Nephron progenitor cell (in vitro differentiated cells): ENCODE results near the gene DIPK1B.

ENCODE experiments used
- DNase-seq: peaks from one replicate; pipeline ENCODE4 v3.0.0; 2021
- H3K27ac Mint-ChIP-seq: 2 replicates; pipeline ENCODE4 v1.8.0; 2021; ENCODE audit warnings: mild to moderate bottlenecking, moderate library complexity, mixed read lengths
- H3K27me3 Mint-ChIP-seq: 2 replicates; pipeline ENCODE4 v1.8.0; 2021; ENCODE audit warnings: mild to moderate bottlenecking, low read depth, mixed read lengths; ENCODE audit not compliant: poor library complexity
- H3K36me3 Mint-ChIP-seq: 2 replicates; pipeline ENCODE4 v1.8.0; 2021; ENCODE audit warnings: low read depth, mixed read lengths
- H3K4me1 Mint-ChIP-seq: 2 replicates; pipeline ENCODE4 v1.8.0; 2021; ENCODE audit warnings: mixed read lengths
- H3K4me3 Mint-ChIP-seq: 2 replicates; pipeline ENCODE4 v1.8.0; 2021; ENCODE audit warnings: mild to moderate bottlenecking, moderate library complexity, mixed read lengths
- H3K9me3 Mint-ChIP-seq: 2 replicates; pipeline ENCODE4 v1.8.0; 2021; ENCODE audit warnings: mild to moderate bottlenecking, moderate library complexity, mixed read lengths
- TF ChIP-seq, protein P1 (sequence below): fragments of 200-600 bp; sonication (generic); IDR thresholded peaks from 2 replicates; pipeline ENCODE4 v1.5.0; 2021; ENCODE audit warnings: antibody characterized with exemption

The DIPK1B gene

DNA sequence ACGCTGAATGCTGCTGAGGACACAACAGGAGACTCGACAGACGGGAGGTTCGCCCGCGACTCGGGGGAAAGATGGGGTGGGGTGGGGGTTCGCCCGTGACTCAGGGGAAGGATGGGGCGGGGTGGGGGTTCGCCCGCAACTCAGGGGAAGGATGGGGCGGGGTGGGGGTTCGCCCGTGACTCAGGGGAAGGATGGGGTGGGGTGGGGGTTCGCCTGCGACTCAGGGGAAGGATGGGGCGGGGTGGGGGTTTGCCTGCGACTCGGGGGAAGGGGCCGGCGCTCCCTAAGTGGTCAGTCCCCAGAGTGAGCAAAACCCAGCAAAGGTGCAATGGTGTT is 33.8 kb downstream of the DIPK1B start:
- Mint-ChIP-seq H3K36me3 (no peaks in the 10 kb centered on the region), H3K27me3 (peaks cover 11% of the 10 kb centered on the region), H3K9me3 (peaks cover 7% of the 10 kb centered on the region), H3K4me1 (peaks cover 11% of the 10 kb centered on the region), H3K4me3 (no peak overlapping the region), H3K27ac (no peak overlapping the region)
- no peak for DNase-seq
- TF ChIP-seq, protein P1, sequence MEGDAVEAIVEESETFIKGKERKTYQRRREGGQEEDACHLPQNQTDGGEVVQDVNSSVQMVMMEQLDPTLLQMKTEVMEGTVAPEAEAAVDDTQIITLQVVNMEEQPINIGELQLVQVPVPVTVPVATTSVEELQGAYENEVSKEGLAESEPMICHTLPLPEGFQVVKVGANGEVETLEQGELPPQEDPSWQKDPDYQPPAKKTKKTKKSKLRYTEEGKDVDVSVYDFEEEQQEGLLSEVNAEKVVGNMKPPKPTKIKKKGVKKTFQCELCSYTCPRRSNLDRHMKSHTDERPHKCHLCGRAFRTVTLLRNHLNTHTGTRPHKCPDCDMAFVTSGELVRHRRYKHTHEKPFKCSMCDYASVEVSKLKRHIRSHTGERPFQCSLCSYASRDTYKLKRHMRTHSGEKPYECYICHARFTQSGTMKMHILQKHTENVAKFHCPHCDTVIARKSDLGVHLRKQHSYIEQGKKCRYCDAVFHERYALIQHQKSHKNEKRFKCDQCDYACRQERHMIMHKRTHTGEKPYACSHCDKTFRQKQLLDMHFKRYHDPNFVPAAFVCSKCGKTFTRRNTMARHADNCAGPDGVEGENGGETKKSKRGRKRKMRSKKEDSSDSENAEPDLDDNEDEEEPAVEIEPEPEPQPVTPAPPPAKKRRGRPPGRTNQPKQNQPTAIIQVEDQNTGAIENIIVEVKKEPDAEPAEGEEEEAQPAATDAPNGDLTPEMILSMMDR: no peak

DNA sequence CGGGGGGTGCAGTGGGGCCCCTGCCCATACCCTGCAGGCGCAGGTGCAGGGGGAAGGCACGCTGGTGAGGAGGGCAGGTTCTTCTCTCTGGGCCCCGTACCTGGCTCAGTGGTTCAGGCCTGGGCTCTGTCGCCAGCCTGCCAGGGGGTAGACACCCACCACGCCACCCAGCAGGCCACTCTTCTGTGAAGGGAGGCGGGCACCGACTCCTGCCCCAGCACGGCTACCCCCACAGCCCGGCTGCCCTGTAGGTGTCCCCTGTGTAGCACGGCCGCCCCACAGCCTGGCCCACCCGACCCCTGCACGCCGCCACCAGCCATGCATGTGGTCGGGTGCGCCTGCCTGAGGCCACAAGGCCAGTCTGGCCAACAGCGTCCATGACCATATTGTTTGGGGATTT is 34.2 kb downstream of the DIPK1B start:
- TF ChIP-seq, protein P1: no peak
- Mint-ChIP-seq H3K36me3 (no peaks in the 10 kb centered on the region), H3K27ac (no peak overlapping the region), H3K4me3 (no peak overlapping the region), H3K9me3 (peaks cover 12% of the 10 kb centered on the region), H3K27me3 (peaks cover 14% of the 10 kb centered on the region), H3K4me1 (peaks cover 6% of the 10 kb centered on the region)
- DNase-seq: no peak

DNA sequence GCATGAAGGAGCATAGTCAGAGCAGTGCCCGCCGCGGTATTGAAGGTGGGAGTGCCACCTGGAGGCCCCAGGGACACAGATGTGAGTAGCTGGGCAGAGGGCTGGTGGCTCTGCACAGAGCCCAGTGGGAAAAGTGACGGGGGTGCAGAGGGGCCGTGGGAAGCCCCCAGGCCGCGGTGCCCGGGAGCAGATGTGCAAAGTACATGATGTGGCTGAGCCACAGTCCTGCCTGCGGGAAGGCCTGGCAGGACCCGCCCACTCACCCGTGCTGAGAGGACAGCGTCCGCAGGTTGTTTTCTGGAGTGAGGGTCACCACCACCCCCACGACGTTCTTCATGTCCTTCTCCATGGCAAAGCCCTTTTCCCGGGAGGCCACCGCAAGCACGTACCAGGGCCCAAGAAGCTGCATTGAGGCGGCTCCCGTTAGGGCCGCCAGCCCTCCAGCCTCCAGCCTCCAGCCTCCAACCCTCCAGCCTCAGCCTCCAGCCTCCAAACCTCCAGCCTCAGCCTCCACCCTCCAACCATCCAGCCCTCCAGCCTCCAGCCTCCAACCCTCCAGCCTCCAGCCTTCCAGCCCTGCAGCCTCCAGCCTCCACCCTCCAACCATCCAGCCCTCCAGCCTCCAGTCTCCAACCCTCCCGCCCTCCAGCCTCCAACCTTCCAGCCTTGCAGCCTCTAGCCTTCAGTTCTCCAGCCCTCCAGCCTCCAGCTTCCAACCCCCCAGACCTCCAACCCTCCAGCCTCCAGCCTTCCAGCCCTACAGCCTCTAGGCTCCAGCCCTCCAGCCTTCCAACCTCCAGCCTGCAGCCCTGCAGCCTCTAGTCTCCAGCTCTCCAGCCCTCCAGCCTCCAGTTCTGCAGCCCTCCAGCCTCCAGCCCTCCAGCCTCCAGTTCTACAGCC is 35.0 kb downstream of the DIPK1B start:
- Mint-ChIP-seq H3K4me3 (no peak overlapping the region), H3K4me1 (peaks cover 6% of the 10 kb centered on the region), H3K27me3 (peaks cover 20% of the 10 kb centered on the region), H3K36me3 (peaks cover 2% of the 10 kb centered on the region), H3K9me3 (peaks cover 20% of the 10 kb centered on the region), H3K27ac (no peak overlapping the region)
- DNase-seq: no peak
- TF ChIP-seq, protein P1: no peak

DNA sequence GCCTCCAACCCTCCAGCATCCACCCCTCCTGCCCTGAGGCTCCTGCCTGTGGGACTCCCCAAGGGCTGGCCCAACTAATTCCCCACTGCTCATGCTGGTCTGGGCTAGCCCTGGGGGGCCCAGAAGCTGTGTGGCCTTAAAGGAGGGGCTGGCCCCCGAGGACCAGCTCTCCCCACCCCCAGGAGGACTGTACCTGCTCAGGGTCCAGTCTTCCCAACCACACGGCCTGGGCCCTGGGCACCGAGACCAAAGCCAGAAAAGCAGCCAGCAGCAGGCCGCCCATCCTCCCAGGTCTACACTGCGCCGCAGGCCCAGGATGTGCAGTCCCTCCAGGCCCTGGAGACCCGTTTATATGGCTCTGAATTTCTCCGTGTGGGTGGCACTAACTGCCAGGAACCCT is 35.8 kb downstream of the DIPK1B start, which contains the start of gene LCN6:
LCN6 (minus strand) TSS at position 325 of the 400 bp plus-strand sequence; CDS start at position 283, 42 bp downstream.
- peaks cover 26% of the 10 kb centered on the region for H3K9me3 Mint-ChIP-seq
- no peak within 1 kb of the TSS for H3K4me3 Mint-ChIP-seq
- peaks cover 7% of the 10 kb centered on the region for H3K36me3 Mint-ChIP-seq

DNA sequence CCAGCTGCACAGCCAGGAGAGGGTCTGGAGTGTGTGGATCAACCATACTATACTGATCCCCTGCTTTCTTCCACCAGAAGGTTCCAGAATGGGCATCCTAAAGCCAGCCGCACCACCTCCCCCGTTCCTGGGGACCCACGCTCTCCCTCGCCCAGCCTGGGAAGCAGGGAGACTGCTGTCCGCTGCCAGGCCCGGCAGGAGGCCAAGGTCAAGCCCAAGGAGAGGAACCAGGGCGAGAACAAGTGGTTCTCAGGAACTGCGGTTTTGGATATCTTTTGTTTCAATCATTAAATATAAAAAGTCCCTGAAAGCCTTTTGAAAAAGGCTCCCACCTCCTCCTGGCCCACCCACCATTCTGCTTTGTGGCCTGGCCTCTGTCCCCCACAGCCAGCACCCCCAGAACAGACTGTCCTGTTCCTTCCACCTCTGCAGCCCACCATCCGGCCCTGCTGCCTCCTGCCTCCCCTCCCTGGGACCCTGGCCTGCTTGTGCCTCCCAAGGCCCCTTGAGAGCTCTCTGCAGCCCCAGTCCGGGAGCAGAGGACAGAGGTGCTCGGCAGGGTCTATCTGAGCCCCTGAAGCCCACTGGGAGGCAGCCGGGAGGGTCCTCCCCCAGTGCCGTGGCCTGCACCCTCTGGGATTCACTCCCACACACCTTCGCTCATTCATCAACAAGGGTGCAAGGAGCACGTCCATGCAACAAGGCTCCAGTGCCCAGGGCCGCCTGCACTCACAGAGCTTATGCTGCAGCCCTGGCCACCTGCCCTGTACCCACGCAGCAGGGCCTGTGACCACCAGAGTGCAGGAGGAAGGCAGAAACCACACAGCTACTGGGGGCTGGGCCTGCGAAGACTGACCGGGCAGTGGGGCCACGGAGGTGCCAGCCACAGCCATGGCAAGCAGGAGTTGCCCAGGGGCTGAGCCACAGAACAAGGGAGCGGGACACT is 36.6 kb downstream of the DIPK1B start:
- peaks cover 25% of the 10 kb centered on the region for H3K27me3 Mint-ChIP-seq
- H3K27ac Mint-ChIP-seq: no peak overlapping the region

More for the DNA sequence above, 35.8 kb downstream of the DIPK1B start, which contains the start of gene LCN6:
- no peak for DNase-seq
- H3K4me1 Mint-ChIP-seq: no peaks in the 10 kb centered on the region
- no peak within 1 kb of the TSS for H3K27ac Mint-ChIP-seq
- TF ChIP-seq, protein P1: no peak
- H3K27me3 Mint-ChIP-seq: peaks cover 25% of the 10 kb centered on the region

More for the DNA sequence above, 36.6 kb downstream of the DIPK1B start:
- peaks cover 26% of the 10 kb centered on the region for H3K9me3 Mint-ChIP-seq
- no peaks in the 10 kb centered on the region for H3K4me1 Mint-ChIP-seq
- TF ChIP-seq, protein P1: no peak
- H3K4me3 Mint-ChIP-seq: no peak overlapping the region
- no peak for DNase-seq
- peaks cover 7% of the 10 kb centered on the region for H3K36me3 Mint-ChIP-seq
